GM12865 (cell line): ENCODE results near the gene FASTKD3.

Source experiments
- DNase-seq: peaks from one replicate; pipeline ENCODE4 v3.0.0; 2010; ENCODE audit warnings: low read depth
- H3K4me3 ChIP-seq: 2 replicates; pipeline ENCODE4 v1.5.1; 2011; ENCODE audit warnings: mild to moderate bottlenecking, low read depth, low read length, control low read depth
- TF ChIP-seq, protein P1 (sequence below): IDR thresholded peaks from 2 replicates; pipeline ENCODE4 v1.5.1; 2011; ENCODE audit warnings: low read length, control low read depth, low read depth, inconsistent platforms; ENCODE audit not compliant: insufficient read depth; ENCODE audit errors: missing control alignments

FASTKD3 gene

DNA sequence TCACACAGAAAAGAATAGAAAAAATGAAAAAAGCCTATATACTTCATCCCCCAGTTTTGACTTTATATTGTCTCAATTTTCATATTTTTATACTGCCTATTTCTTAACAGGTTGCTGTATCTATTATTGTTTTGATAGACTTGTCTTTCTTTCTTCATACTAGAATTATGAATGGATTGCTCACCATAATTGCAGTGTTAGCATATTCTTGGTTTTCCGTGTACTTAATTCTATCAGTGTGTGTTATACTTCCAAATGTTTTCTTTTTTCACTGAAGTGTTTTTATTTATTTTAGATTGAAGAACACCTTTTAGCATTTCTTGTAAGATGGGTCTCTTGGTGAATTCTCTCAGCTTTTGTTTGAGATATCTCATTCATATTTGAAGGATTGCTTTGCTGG is 38.8 kb upstream of the FASTKD3 start:
- DNase-seq = no peak
- TF ChIP-seq, protein P1, sequence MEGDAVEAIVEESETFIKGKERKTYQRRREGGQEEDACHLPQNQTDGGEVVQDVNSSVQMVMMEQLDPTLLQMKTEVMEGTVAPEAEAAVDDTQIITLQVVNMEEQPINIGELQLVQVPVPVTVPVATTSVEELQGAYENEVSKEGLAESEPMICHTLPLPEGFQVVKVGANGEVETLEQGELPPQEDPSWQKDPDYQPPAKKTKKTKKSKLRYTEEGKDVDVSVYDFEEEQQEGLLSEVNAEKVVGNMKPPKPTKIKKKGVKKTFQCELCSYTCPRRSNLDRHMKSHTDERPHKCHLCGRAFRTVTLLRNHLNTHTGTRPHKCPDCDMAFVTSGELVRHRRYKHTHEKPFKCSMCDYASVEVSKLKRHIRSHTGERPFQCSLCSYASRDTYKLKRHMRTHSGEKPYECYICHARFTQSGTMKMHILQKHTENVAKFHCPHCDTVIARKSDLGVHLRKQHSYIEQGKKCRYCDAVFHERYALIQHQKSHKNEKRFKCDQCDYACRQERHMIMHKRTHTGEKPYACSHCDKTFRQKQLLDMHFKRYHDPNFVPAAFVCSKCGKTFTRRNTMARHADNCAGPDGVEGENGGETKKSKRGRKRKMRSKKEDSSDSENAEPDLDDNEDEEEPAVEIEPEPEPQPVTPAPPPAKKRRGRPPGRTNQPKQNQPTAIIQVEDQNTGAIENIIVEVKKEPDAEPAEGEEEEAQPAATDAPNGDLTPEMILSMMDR = no peak
- no peak overlapping the region for H3K4me3 ChIP-seq

DNA sequence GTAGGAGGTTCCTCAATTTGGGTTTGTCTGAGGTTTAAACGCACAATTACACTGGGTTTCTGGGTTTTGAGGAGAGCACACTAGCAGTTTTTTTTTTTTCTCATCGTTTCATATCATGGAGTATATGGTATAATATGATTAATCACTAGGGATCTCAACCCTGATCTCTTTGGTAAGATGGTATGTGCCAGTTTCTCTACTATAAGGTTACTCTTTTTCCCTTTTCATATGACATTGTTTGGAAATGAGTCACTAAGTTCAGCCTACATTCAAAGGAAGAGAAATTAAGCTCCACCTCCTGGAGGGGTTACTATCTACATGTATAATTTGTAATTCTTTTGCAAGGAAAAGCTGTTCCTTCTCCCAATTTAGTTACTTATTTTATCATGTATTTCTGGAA is 35.3 kb upstream of the FASTKD3 start:
- TF ChIP-seq, protein P1 = no peak
- no peak overlapping the region for H3K4me3 ChIP-seq
- no peak for DNase-seq

DNA sequence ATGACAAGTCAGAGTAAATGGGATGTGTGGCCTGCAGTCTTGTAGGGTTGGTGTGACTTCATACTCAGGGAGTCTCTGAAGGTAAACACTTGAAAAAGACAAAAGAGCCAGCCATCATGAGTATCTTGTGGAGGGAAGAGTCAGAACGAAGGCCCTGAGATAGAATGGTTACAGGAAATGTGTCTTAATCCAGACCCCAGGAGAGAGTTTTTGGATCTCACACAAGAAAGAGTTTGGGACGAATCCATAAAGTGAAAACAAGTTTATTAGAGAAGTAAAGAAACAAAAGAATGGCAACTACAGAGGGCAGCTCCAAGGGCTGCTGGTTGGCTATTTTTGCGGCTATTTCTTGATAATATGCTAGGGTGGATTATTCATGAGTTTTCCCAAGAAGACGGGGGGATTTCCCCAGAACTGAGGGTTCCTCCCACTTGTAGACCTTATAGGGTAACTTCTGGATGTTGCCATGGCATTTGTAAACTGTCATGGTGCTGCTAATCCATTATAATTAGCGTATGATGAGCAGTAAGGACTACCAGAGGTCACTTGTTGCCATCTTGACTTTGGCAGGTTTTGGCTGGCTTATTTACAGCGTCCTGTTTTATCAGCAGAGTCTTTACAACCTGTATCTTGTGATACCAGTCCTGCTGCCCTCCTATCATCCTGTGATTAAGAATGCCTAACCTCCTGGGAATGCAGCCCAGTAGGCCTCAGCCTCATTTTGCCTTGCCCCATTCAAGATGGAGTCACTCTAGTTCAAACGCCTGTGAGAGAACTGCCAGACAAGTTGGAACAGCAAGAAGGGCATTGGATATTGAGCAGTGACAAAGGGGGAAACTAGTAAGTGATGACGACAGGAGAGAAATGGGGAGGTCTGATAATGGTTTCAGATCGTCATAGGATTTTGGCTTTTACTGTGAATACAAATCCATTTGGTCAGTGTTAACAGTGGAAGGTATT is 34.1 kb upstream of the FASTKD3 start:
- H3K4me3 ChIP-seq = no peak overlapping the region
- TF ChIP-seq, protein P1 = no peak
- no peak for DNase-seq

DNA sequence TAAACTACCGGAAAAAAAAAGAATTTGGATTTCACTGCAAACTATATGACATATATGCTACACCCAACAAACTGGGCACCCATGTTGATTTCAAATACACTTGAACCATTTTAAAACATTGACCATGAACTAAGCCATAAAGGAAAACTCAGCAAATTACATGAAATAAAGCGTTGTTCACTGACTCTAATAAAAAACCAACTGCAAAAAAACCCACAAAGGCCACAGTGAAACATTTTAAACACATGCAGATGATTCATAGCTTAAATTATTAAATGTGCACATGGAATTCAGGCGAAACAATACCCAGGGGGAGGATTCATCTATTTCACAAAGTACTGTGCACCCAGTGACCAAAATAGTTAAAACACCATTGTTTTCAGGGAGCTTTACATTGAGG is 33.4 kb upstream of the FASTKD3 start:
- H3K4me3 ChIP-seq = no peak overlapping the region
- TF ChIP-seq, protein P1 = no peak
- no peak for DNase-seq

DNA sequence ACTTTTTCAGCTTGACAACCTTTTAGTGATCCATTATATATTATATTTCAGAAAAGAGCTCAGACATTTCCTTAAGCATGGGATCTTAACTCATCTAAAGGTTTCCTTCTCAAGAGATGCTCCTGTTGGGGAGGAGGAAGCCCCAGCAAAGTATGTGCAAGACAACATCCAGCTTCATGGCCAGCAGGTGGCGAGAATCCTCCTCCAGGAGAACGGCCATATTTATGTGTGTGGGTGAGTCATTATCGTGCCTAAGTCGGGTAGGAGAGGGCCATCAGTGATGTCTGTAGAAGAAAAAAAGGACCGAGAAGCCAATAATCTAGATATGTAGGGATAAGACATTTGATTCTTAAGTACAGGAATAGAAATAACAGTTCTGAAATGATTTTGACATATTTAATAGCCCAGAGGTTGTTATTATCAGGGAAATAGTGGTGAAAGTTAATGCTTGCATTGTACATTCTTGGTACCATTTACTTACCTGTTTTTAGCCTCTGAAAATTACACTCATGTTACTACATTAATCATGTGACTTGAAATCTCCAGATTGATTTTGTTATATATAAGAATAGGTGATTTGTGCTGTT is 28.3 kb upstream of the FASTKD3 start:
- TF ChIP-seq, protein P1 = peak; percentile 40
- DNase-seq = peak; percentile 53
- H3K4me3 ChIP-seq = no peak overlapping the region

DNA sequence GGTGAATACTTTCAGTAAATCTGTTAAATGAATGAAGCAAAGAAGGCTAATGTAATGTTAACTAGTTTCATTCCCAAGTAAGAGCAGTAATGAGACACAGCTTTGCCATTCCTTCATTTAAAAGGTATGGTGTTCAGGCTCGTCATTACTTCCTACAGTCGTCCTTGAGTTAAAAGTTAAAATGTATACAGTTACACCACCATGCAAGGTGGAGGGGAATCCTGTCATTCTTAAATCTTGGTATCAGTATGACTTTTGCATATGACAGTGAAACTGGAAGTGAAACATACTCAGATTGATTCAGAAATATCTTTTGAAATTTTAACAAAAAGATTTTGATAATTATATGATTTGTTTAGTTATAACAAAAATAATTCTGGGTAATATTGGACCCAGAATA is 26.0 kb upstream of the FASTKD3 start:
- TF ChIP-seq, protein P1 = no peak
- peak; percentile 36 for DNase-seq

DNA sequence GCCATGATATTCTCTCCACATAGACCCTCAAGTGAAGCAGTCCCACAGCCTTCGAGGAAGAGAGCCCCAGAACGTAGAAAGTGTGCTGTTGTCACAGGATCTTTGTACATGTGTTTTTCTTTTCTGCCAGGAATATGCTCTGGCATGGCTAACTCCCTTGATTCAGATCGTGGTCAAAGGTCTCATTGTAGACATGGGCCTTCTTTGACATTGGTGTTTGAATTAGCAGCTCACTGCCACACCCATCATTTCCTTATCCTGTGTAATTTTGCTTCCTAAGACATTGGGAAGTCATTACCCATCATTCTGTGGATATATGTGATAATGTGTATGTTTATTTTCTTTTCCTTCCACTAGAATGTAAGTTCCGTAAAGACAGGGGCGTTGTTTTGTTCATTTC is 25.6 kb upstream of the FASTKD3 start:
- H3K4me3 ChIP-seq = no peak overlapping the region
- DNase-seq = no peak
- TF ChIP-seq, protein P1 = no peak

More for the DNA sequence above, 26.0 kb upstream of the FASTKD3 start:
- H3K4me3 ChIP-seq = no peak overlapping the region
